Ectodermal cell (in vitro differentiated cells): ENCODE data around the gene DUOX1. TPM values are rescaled to one million over a fixed set of nuclear protein-coding genes. Genes with fewer than 3 reads are reported as not detected.
A peak's percentile ranks its signal among the peaks of the same experiment; 100 is the strongest.
"Not testable (repeated sequence)": the region's sequence is repeated elsewhere in the genome, so short reads cannot be mapped to it uniquely, and the experiment has no call there.

Experiments
- H3K27ac ChIP-seq: 2 replicates; pipeline ENCODE4 v1.7.0; 2013; ENCODE audit warnings: mild to moderate bottlenecking, low read depth, low read length; ENCODE audit not compliant: insufficient read depth, poor library complexity, severe bottlenecking
- H3K27me3 ChIP-seq: 2 replicates; pipeline ENCODE4 v1.7.0; 2013; ENCODE audit warnings: mild to moderate bottlenecking, low read length; ENCODE audit not compliant: insufficient read depth, control insufficient read depth, poor library complexity, severe bottlenecking
- H3K36me3 ChIP-seq: one replicate; pipeline ENCODE4 v1.7.0; 2013; ENCODE audit warnings: low read length; ENCODE audit not compliant: control insufficient read depth, insufficient read depth
- H3K4me1 ChIP-seq: one replicate; pipeline ENCODE4 v1.7.0; 2013; ENCODE audit warnings: low read length; ENCODE audit not compliant: control insufficient read depth, insufficient read depth
- H3K4me3 ChIP-seq: 2 replicates; pipeline ENCODE4 v1.7.0; 2013; ENCODE audit warnings: low read depth, low read length, control low read depth; ENCODE audit not compliant: insufficient read depth
- H3K9me3 ChIP-seq: 2 replicates; pipeline ENCODE4 v1.7.0; 2013; ENCODE audit warnings: mild to moderate bottlenecking, low read length, moderate library complexity; ENCODE audit not compliant: control insufficient read depth
- WGBS, 2 experiments: methylation state at CpG; one replicate each; pipeline ENCODE4 v1.1.7; 2013; ENCODE audit warnings: missing lambda C conversion rate in 2 of 2; 5-methylcytosine and 5-hydroxymethylcytosine counted together
- polyA plus RNA-seq, 4 experiments: library from polyadenylated mRNA; stranded (reverse); fragments of 50-300 nt; gene quantifications; one replicate each; pipeline ENCODE4 v1.2.3, GENCODE V29; 2013

Gene DUOX1
- not detected for polyA plus RNA-seq (2013, experiment 1 of 4)
- 0.12 TPM for polyA plus RNA-seq (2013, experiment 2 of 4)
- 0.16 TPM for polyA plus RNA-seq (2013, experiment 3 of 4)
- polyA plus RNA-seq (2013, experiment 4 of 4) = 0.08 TPM

DNA sequence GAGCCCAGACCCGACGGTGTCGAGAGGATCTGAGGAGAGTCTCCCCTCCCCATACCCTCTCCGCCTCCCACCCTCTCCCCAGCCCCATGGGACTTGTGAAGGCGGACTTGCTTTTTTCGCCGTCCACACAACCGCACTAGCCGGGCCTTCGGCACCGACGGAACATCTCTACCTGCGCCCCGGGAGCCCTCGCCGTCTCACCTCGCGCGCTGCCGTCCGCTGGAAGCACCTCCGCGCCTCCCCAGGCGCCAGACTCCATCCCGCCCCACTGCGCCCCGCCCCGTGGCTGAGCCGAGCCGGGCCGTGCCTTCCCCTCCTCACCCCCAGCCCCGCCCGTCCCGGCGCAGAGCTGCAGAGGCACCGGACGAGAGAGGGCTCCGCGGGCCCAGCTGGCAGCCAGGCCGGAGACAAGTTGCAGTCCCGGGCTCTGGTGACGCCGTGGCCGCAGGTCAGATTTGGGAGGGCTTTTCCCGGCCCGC, at the start of gene DUOX1, which contains the start of gene DUOXA1:
Gene DUOX1 (plus strand): TSS at position 344 of the 479 bp plus-strand sequence. CDS start 1,973 bp downstream, outside the sequence.
Gene DUOXA1 (minus strand): TSS at position 229 of the 479 bp plus-strand sequence. CDS start 6,865 bp downstream, outside the sequence.
- Histone ChIP-seq H3K4me3 (peak within 1 kb of the TSS; percentile 16), H3K27ac (no peak within 1 kb of the TSS), H3K36me3 (no peaks in the 10 kb centered on the region), H3K27me3 (peaks cover 100% of the 10 kb centered on the region), H3K4me1 (no peaks in the 10 kb centered on the region), H3K9me3 (no peaks in the 10 kb centered on the region)
- WGBS, 2 experiments = 3 to 4% methylated on average over 46 of the region's 46 CpGs

GRCh38 chr15:45080593-45080992, 49.2 kb upstream of the DUOX1 start:
- H3K36me3 ChIP-seq, H3K27me3 ChIP-seq, H3K4me3 ChIP-seq, H3K27ac ChIP-seq, H3K9me3 ChIP-seq, H3K4me1 ChIP-seq: not testable (repeated sequence)
- 91 to 96% methylated on average over 2 of the region's 3 CpGs for WGBS, 2 experiments

DNA sequence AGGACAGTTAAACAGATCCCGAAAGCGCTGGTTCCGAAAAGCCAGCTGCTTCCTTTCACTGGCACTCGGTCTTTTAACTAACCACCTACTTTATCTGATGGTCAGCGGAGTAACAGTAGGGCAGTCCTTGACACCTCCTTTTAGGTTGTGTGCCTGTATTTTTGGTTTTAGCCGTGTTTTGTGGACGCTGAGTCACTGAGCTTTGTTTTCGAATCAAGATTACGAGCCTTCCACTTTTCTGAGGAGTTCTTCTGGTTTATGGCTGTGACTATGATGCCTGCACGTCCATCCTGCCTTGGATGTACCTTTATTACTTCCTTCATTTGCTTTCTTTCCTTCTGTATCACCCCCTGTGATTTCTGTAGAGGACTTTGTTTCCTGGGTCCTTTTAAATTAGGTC, 47.4 kb upstream of the DUOX1 start:
- not testable (repeated sequence) for H3K27ac ChIP-seq, H3K9me3 ChIP-seq, H3K4me1 ChIP-seq, H3K27me3 ChIP-seq, H3K4me3 ChIP-seq, H3K36me3 ChIP-seq
- 86 to 95% methylated on average over 5 to 6 of the region's 10 CpGs for WGBS, 2 experiments

GRCh38 chr15:45083223-45083622, 46.6 kb upstream of the DUOX1 start:
- H3K4me1 ChIP-seq = no peaks in the 10 kb centered on the region
- no peak overlapping the region for H3K27ac ChIP-seq
- no peaks in the 10 kb centered on the region for H3K36me3 ChIP-seq
- H3K27me3 ChIP-seq = no peaks in the 10 kb centered on the region
- no peaks in the 10 kb centered on the region for H3K9me3 ChIP-seq
- no peak overlapping the region for H3K4me3 ChIP-seq

GRCh38 chr15:45084163-45084562, 45.6 kb upstream of the DUOX1 start:
- WGBS, 2 experiments = 91 to 94% methylated on average over 2 to 3 of the region's 3 CpGs
- no peak overlapping the region for H3K4me3 ChIP-seq
- H3K9me3 ChIP-seq = no peaks in the 10 kb centered on the region
- no peaks in the 10 kb centered on the region for H3K36me3 ChIP-seq
- no peak overlapping the region for H3K27ac ChIP-seq
- no peaks in the 10 kb centered on the region for H3K27me3 ChIP-seq
- H3K4me1 ChIP-seq = no peaks in the 10 kb centered on the region

GRCh38 chr15:45087513-45087912, 42.3 kb upstream of the DUOX1 start:
- no peaks in the 10 kb centered on the region for H3K4me1 ChIP-seq
- no peaks in the 10 kb centered on the region for H3K27me3 ChIP-seq
- no peaks in the 10 kb centered on the region for H3K9me3 ChIP-seq
- 93 to 95% methylated on average over 1 of the region's 1 CpG for WGBS, 2 experiments
- H3K27ac ChIP-seq = no peak overlapping the region
- H3K4me3 ChIP-seq = no peak overlapping the region
- H3K36me3 ChIP-seq = no peaks in the 10 kb centered on the region

- Histone ChIP-seq H3K9me3 (no peaks in the 10 kb centered on the region), H3K36me3 (no peaks in the 10 kb centered on the region), H3K4me1 (no peaks in the 10 kb centered on the region), H3K4me3 (no peak overlapping the region), H3K27ac (no peak overlapping the region), H3K27me3 (no peaks in the 10 kb centered on the region)
- 93 to 96% methylated on average over 9 to 10 of the region's 10 CpGs for WGBS, 2 experiments
These were observed 40.7 kb upstream of the DUOX1 start for GRCh38 chr15:45088801-45089711.

DNA sequence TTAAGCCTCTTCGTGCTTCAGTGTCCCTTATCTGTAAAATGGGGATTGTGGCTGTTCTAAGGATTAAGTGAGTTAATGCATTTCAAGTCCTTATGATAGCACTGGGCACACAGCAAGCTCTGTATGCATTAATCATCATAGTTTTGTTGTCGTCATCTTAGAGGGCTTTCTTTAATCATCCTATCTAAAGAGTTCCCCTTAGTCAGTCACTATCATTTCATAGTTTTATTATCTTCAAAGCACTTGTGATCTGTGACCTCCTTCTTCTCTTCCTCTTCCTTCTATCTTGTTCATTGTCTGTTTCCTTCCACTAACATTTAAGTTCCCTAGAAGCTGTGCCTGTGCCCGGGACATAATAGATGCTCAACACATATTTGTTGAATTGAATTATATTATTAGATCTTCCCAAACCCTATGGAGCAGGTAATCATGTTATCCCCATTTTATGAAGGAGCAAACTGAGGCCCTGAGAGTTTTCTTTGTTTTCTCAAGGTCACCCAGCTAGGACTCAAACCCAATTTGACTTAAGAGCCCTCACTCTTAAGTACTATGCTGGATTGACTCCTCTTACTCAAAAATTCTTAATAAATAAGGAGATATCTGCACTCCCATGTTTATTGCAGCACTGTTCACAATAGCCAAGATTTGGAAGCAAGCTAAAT, 40.0 kb upstream of the DUOX1 start:
- no peaks in the 10 kb centered on the region for H3K36me3 ChIP-seq
- 82 to 86% methylated on average over 2 of the region's 3 CpGs for WGBS, 2 experiments
- H3K27ac ChIP-seq = no peak overlapping the region
- H3K4me3 ChIP-seq = no peak overlapping the region
- H3K4me1 ChIP-seq = no peaks in the 10 kb centered on the region
- H3K9me3 ChIP-seq = no peaks in the 10 kb centered on the region
- H3K27me3 ChIP-seq = no peaks in the 10 kb centered on the region

DNA sequence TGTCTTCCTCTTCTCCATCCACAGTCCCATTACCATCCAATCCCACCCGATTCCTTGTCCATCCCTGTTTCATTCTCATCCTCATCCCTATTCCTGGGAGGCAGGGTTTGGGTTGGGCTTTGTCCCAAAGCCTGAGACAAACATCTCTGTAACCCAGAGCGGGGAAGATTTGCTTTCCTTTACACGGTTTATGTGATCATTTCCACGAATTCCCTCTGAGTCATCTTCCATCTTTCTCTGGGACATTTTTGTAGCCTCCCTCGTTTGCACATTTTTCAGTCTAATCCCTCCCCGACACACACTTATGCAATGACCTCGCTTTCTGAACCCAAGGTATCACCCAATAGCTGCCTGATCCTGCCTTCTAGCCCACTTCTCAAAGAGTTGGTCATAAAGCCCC, 38.6 kb upstream of the DUOX1 start:
- Histone ChIP-seq H3K27ac (no peak overlapping the region), H3K4me3 (no peak overlapping the region), H3K36me3 (no peaks in the 10 kb centered on the region), H3K9me3 (no peaks in the 10 kb centered on the region), H3K4me1 (no peaks in the 10 kb centered on the region), H3K27me3 (no peaks in the 10 kb centered on the region)
- 71 to 73% methylated on average over 7 of the region's 7 CpGs for WGBS, 2 experiments

DNA sequence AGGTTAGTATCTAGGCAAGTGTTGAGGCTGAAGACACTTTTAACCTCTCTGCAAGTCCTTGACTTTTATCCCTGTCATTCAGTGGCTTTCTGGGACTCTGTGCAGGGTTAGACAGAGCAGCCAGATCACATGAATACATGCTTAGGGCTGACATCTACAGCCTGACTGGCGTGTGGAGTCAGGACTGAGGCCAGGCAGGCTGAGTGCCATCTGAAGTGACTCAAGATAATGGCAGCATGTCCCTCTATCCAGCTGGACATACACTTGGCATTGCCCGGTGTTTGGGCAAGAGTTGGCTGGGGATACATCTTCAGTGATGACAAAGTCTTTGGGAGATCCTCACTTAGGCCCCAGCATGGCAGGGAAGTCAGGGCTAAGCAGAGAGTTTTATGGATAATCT, 38.2 kb upstream of the DUOX1 start:
- Histone ChIP-seq H3K4me1 (no peaks in the 10 kb centered on the region), H3K9me3 (no peaks in the 10 kb centered on the region), H3K27me3 (no peaks in the 10 kb centered on the region), H3K36me3 (no peaks in the 10 kb centered on the region), H3K4me3 (no peak overlapping the region), H3K27ac (no peak overlapping the region)
- 89 to 94% methylated on average over 2 of the region's 2 CpGs for WGBS, 2 experiments
